ENCODE measurements around the gene SNX8.
A peak's percentile ranks its signal among the peaks of the same experiment; 100 is the strongest.
"Not testable (repeated sequence)": the region's sequence is repeated elsewhere in the genome, so short reads cannot be mapped to it uniquely, and the experiment has no call there.

The SNX8 gene

DNA sequence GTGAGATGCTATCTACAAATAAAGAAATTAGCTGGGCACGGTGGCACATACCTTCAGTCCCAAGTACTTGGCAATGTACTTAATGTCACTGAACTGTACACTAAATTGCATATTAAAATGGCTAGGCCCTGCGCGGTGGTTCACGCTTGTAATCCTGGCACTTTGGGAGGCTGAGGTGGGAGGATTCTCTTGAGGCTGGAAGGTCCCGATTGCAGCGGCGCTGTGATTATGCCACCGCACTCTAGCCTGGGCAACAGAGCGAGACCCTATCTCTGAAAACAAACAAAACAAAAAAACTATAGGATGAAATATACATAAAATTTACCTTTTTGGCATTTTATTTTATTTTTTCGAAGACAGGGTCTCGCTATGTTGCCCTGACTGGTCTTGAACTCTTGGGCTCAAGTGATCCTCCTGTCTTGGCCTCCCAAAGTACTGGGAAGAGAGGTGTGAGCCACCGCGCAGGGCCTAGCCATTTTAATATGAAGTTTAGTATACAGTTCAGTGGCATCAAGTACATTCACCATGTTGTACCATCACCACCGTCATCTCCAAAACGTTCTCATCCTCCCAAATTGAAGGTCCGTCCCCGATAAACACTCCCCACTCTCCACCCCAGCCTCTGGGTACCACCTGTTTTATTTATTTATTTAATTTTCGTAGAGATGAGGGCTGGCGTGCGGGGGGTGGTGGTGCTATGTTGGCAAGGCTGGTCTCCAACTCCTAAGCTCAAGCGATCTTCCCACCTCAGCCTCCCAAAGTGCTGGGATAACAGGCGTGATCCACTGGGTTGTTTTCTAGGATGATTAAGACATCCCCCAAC, 39.1 kb upstream of the SNX8 start:
- H3K36me3 ChIP-seq (ENCODE audit: control insufficient read depth, insufficient read depth, low read length), result peaks cover 11% of the 10 kb centered on the region
- no peaks in the 10 kb centered on the region for H3K27me3 ChIP-seq (ENCODE audit: control insufficient read depth, insufficient read depth, low read length)

DNA sequence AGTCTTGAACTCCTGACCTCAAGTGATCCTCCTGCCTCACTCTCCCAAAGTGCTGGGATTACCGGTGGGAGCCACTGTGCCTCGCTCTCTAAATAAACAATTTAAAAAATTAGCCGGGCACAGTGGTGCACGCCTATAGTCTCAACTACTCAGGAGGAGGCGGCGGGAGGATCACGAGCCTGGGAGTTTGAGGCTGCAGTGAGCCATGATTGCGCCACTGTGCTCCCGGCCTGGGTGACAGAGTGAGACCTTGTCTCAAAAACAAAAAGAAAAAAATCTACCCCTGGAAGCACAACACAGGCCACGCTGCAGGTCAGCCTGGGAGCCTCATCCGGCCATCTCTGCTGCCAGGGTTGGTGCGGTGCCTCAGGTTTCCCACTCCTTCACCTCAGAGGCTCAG, 36.6 kb upstream of the SNX8 start:
- Histone ChIP-seq H3K4me3 (ENCODE audit: low read depth, low read length) (no peak overlapping the region), H3K9me3 (ENCODE audit: control insufficient read depth, insufficient read depth, low read length) (no peaks in the 10 kb centered on the region), H3K9ac (ENCODE audit: low read depth, low read length) (no peak overlapping the region), H3K36me3 (ENCODE audit: control insufficient read depth, insufficient read depth, low read length) (peaks cover 8% of the 10 kb centered on the region), H3K4me1 (ENCODE audit: control insufficient read depth, insufficient read depth, low read length) (no peaks in the 10 kb centered on the region), H3K27me3 (ENCODE audit: control insufficient read depth, insufficient read depth, low read length) (no peaks in the 10 kb centered on the region)

More for the DNA sequence above, 39.1 kb upstream of the SNX8 start:
- H3K4me1 ChIP-seq (ENCODE audit: control insufficient read depth, insufficient read depth, low read length), result peaks cover 2% of the 10 kb centered on the region
- H3K4me3 ChIP-seq (ENCODE audit: low read depth, low read length), result peak overlapping the region; percentile 83
- H3K9me3 ChIP-seq (ENCODE audit: control insufficient read depth, insufficient read depth, low read length), result no peaks in the 10 kb centered on the region
- H3K9ac ChIP-seq (ENCODE audit: low read depth, low read length), result peak overlapping the region; percentile 98

- H3K36me3 ChIP-seq (ENCODE audit: control insufficient read depth, insufficient read depth, low read length), result peaks cover 3% of the 10 kb centered on the region
- H3K4me1 ChIP-seq (ENCODE audit: control insufficient read depth, insufficient read depth, low read length), result no peaks in the 10 kb centered on the region
- H3K27me3 ChIP-seq (ENCODE audit: control insufficient read depth, insufficient read depth, low read length), result no peaks in the 10 kb centered on the region
- H3K4me3 ChIP-seq (ENCODE audit: low read depth, low read length), result no peak overlapping the region
- H3K9ac ChIP-seq (ENCODE audit: low read depth, low read length), result no peak overlapping the region
- no peaks in the 10 kb centered on the region for H3K9me3 ChIP-seq (ENCODE audit: control insufficient read depth, insufficient read depth, low read length)
These were observed 35.8 kb upstream of the SNX8 start for GRCh38 chr7:2350055-2350454.

GRCh38 chr7:2347351-2348063, 33.3 kb upstream of the SNX8 start:
- H3K9ac ChIP-seq (ENCODE audit: low read depth, low read length); H3K36me3 ChIP-seq (ENCODE audit: control insufficient read depth, insufficient read depth, low read length); H3K4me1 ChIP-seq (ENCODE audit: control insufficient read depth, insufficient read depth, low read length); H3K9me3 ChIP-seq (ENCODE audit: control insufficient read depth, insufficient read depth, low read length); H3K27me3 ChIP-seq (ENCODE audit: control insufficient read depth, insufficient read depth, low read length); H3K4me3 ChIP-seq (ENCODE audit: low read depth, low read length): not testable (repeated sequence)

DNA sequence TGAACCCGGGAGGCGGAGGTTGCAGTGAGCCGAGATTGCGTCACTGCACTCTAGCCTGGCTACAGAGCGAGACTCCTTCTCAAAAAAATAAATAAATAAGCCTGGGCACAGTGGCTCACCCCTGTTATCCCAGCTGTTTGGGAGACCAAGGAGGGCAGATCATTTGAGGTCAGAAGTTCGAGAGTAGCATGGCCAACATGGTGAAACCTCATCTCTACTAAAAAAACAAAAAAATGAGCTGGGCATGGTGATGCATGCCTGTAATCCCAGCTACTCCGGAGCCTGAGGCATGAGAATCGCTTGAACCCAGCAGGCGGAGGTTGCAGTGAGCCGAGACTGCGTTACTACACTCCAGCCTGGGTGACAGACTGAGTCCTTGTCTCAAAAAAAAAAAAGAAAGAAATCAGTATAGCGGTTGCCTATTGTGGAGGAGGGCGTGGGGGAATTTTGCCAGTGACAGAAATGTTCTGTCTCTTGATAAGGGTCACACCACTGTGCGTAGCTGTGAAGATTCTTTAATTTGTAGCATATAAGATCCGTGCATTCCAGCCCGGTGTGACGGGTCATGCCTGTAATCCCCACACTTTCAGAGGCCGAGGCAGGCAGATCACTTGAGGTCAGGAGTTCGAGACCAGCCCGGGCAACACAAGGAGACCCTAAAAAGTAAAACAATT, 22.5 kb upstream of the SNX8 start:
- no peak overlapping the region for H3K4me3 ChIP-seq (ENCODE audit: low read depth, low read length)
- H3K27me3 ChIP-seq (ENCODE audit: control insufficient read depth, insufficient read depth, low read length), result no peaks in the 10 kb centered on the region
- peaks cover 2% of the 10 kb centered on the region for H3K36me3 ChIP-seq (ENCODE audit: control insufficient read depth, insufficient read depth, low read length)
- no peak overlapping the region for H3K9ac ChIP-seq (ENCODE audit: low read depth, low read length)
- H3K9me3 ChIP-seq (ENCODE audit: control insufficient read depth, insufficient read depth, low read length), result no peaks in the 10 kb centered on the region
- H3K4me1 ChIP-seq (ENCODE audit: control insufficient read depth, insufficient read depth, low read length), result no peaks in the 10 kb centered on the region

GRCh38 chr7:2332606-2333231, 18.5 kb upstream of the SNX8 start:
- not testable (repeated sequence) for H3K9ac ChIP-seq (ENCODE audit: low read depth, low read length); H3K27me3 ChIP-seq (ENCODE audit: control insufficient read depth, insufficient read depth, low read length); H3K4me3 ChIP-seq (ENCODE audit: low read depth, low read length); H3K4me1 ChIP-seq (ENCODE audit: control insufficient read depth, insufficient read depth, low read length); H3K9me3 ChIP-seq (ENCODE audit: control insufficient read depth, insufficient read depth, low read length); H3K36me3 ChIP-seq (ENCODE audit: control insufficient read depth, insufficient read depth, low read length)

- no peak overlapping the region for H3K4me3 ChIP-seq (ENCODE audit: low read depth, low read length)
- H3K9me3 ChIP-seq (ENCODE audit: control insufficient read depth, insufficient read depth, low read length), result no peaks in the 10 kb centered on the region
- H3K27me3 ChIP-seq (ENCODE audit: control insufficient read depth, insufficient read depth, low read length), result no peaks in the 10 kb centered on the region
- no peak overlapping the region for H3K9ac ChIP-seq (ENCODE audit: low read depth, low read length)
- H3K4me1 ChIP-seq (ENCODE audit: control insufficient read depth, insufficient read depth, low read length), result no peaks in the 10 kb centered on the region
- no peaks in the 10 kb centered on the region for H3K36me3 ChIP-seq (ENCODE audit: control insufficient read depth, insufficient read depth, low read length)
These were observed 17.5 kb upstream of the SNX8 start for GRCh38 chr7:2331707-2332106.

DNA sequence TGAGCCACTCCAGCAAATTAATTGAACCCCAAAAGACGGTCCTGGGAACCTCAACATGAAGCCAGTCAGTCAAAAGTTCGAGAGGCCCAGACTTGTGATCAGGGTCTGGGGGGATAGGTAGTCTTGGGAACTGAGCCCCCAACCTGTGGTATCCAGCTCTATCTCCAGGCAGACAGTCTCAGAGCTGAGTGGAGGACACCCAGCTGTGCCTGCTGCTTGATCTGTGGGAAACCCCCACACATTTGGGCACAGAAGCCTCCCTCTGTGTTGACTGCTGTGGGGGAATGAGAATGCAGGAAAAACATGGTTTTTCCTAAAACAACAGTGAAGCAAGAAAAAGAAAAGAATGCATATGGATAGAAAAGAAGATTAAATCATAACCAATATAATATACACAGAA, 16.3 kb upstream of the SNX8 start:
- Histone ChIP-seq H3K9me3 (ENCODE audit: control insufficient read depth, insufficient read depth, low read length) (no peaks in the 10 kb centered on the region), H3K36me3 (ENCODE audit: control insufficient read depth, insufficient read depth, low read length) (no peaks in the 10 kb centered on the region), H3K4me1 (ENCODE audit: control insufficient read depth, insufficient read depth, low read length) (no peaks in the 10 kb centered on the region), H3K9ac (ENCODE audit: low read depth, low read length) (no peak overlapping the region), H3K4me3 (ENCODE audit: low read depth, low read length) (no peak overlapping the region), H3K27me3 (ENCODE audit: control insufficient read depth, insufficient read depth, low read length) (no peaks in the 10 kb centered on the region)

- H3K27me3 ChIP-seq (ENCODE audit: control insufficient read depth, insufficient read depth, low read length), result no peaks in the 10 kb centered on the region
- no peaks in the 10 kb centered on the region for H3K4me1 ChIP-seq (ENCODE audit: control insufficient read depth, insufficient read depth, low read length)
- no peak overlapping the region for H3K4me3 ChIP-seq (ENCODE audit: low read depth, low read length)
- no peak overlapping the region for H3K9ac ChIP-seq (ENCODE audit: low read depth, low read length)
- no peaks in the 10 kb centered on the region for H3K9me3 ChIP-seq (ENCODE audit: control insufficient read depth, insufficient read depth, low read length)
- H3K36me3 ChIP-seq (ENCODE audit: control insufficient read depth, insufficient read depth, low read length), result no peaks in the 10 kb centered on the region
These were observed 12.7 kb upstream of the SNX8 start for GRCh38 chr7:2326951-2327350.

DNA sequence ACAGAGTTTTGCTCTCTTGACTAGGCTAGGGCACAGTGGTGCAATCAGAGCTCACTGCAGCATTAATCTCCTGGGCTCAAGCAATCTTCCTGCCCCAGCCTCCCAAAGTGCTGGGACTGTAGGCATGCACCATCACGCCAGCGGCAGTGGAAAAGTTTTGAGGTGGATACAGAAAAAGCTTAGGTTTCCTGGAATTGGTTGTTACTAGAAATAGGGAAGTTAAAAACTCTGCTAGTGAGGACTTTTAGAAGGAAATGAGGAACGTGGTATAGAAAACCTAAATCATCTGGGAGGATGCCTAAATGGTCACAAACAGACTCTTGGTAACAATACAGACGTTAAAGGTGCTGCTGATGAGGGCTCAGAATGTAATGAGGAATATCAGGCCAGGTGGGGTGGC, 10.9 kb upstream of the SNX8 start:
- no peak overlapping the region for H3K4me3 ChIP-seq (ENCODE audit: low read depth, low read length)
- no peaks in the 10 kb centered on the region for H3K9me3 ChIP-seq (ENCODE audit: control insufficient read depth, insufficient read depth, low read length)
- H3K27me3 ChIP-seq (ENCODE audit: control insufficient read depth, insufficient read depth, low read length), result no peaks in the 10 kb centered on the region
- no peaks in the 10 kb centered on the region for H3K36me3 ChIP-seq (ENCODE audit: control insufficient read depth, insufficient read depth, low read length)
- no peaks in the 10 kb centered on the region for H3K4me1 ChIP-seq (ENCODE audit: control insufficient read depth, insufficient read depth, low read length)
- no peak overlapping the region for H3K9ac ChIP-seq (ENCODE audit: low read depth, low read length)

- H3K4me3 ChIP-seq (ENCODE audit: low read depth, low read length), result no peak overlapping the region
- no peak overlapping the region for H3K9ac ChIP-seq (ENCODE audit: low read depth, low read length)
- no peaks in the 10 kb centered on the region for H3K36me3 ChIP-seq (ENCODE audit: control insufficient read depth, insufficient read depth, low read length)
- H3K4me1 ChIP-seq (ENCODE audit: control insufficient read depth, insufficient read depth, low read length), result no peaks in the 10 kb centered on the region
- no peaks in the 10 kb centered on the region for H3K27me3 ChIP-seq (ENCODE audit: control insufficient read depth, insufficient read depth, low read length)
- no peaks in the 10 kb centered on the region for H3K9me3 ChIP-seq (ENCODE audit: control insufficient read depth, insufficient read depth, low read length)
These were observed 6.8 kb upstream of the SNX8 start for GRCh38 chr7:2321020-2321419.
